SW480 (cell line): ENCODE data around the gene TAOK1.

Experiments
- DNase-seq: peaks from one replicate; pipeline ENCODE4 v3.0.0-alpha.2; 2016; ENCODE audit warnings: low spot score

Gene TAOK1

DNA sequence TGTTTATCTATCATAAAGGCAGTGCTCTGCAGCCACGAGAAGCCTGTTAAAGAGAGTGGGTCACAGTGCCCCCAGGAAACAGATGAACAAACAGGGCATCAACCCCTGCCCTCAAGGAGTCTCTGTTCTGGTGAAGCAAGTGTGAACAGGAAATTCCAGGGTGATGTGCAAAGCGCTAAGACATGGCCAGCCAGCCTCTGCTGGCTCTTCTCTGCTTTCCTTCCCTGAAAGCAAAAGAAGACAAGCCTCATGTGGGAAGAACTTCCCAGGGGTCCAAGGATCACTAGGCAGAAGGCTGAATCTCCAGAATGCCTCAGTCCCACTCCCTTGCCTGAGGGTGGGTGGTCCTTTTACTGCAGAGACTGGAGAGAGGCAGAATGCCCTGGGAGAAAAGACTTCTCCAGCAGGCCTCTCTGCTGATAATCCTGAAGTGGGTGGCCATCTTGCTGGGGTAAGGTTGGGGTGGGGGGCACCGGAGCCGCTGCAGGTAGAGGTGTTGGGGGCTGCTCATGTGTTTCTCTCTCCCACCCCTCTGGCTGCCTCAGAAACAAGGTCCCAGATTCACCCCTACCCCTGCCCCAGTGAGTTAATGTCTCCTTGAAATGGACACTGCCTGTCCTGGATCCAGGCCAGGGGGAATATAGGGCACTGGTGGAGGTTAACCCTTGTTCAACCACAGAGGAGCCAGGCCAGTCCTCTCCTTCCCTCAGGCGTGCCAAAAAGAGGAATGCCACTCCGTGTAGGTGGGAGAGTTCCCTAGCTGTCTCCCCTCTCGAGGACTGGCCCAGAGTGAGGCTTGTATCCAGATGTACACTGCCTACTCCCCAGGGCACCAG is 205.2 kb downstream of the TAOK1 start:
- no peak for DNase-seq

DNA sequence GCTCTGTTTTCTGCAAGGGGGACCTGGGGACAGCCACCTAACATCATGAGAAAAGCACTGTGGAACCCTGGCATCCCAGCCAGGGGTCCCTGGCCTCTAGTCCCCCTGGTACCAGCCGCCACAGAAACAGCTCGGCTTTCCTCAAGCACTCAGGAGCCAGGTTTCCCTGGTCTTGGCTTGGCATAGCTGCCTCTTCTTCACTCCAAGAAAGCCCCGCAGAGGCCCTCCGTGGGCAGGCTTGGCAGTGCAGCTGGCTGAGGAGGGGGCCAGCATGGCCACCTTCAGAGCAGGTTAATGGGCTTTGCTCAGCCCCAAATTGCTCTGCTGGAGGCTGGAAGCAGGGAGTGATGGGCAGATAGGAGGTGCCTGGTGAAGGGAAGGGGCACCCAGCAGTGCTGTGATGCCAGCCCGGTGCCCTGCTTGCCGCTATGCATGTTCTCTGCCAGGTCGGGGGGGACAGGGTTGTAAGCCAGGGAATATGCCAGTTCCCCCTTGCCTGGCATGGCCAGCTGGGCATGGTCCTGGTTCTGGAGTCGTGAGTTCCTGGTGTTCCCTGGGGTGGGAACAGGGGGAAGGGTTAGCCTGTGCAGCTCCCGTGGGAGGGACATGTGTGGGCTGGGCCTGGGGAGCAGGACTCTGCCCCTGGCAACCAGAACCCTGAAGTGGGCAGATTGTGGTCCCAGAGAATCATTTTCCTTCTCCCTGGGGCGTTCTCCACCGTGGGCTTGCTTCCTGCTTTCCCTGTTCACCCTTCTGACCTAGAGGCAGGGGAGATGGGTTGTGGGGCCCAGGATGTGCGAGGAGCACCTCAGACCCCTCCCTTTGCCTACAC is 206.0 kb downstream of the TAOK1 start:
- no peak for DNase-seq

DNA sequence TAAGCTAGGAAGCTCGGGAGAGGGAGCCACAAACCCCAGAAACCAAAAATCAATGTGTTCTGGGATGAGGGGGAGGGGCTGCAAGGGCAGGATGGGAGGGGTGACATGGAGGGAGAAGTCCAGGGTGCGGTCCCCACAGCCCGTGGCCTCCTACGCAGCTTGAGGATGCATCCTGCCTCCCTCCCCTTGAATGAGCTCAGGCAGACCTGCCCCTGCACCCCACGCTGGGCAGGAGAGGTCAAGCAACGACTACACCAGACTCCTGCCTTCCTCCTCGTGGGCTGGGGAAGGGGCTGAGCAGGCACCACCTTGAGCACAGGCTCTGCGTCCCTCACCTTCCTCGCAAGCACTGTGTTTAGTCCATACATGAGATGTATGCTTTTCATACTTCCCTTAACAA is 206.6 kb downstream of the TAOK1 start:
- no peak for DNase-seq

DNA sequence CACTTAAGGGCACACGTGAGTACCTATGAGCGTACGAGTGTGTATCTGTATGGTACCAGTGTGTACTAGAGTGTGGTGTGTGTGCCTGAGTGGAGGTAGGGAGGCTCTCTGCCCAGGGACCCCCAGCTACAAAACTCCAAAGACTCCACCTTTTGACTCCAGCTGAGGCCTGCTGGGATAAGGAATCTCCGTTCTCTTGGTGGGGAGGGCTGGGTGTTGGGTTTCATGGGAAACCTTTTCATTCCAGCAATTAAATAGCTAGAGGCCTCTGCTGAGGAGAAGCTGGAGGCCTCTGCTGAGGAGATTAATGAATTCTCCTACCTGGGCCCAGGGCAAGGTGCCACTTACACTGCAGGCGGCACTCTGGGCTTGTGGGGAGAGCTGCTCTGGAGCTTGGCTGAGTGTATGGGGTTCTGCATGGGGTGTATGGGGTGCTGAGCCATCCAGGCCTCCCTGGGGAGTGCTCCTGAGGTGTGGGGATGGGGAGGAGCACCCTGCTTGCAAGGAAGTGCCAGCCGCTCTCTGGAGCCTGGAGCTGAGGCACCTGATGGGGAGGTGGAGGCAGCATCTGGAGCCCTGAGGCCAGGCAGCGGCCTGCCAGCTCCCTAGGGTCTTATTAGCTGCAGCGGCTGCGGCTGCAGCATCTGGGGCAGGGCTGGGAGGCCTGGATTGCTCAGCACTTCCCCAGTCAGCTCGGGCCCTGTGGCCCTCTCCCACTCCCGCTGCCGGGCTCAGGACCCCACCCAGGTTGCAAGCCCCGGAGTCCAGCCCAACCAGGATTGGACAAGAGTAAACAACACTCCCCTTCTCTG is 207.4 kb downstream of the TAOK1 start:
- DNase-seq, result no peak
